ENCODE data around the gene NUP98. TPM values are rescaled to one million over a fixed set of nuclear protein-coding genes. Genes with fewer than 3 reads are reported as not detected.

Gene NUP98
- total and polyA plus RNA-seq, 10 of the 15 experiments (the other 5 are each of a cell fraction or from before 2014, with no cell fraction given): 21.7 to 108 (median 78.9) TPM

DNA sequence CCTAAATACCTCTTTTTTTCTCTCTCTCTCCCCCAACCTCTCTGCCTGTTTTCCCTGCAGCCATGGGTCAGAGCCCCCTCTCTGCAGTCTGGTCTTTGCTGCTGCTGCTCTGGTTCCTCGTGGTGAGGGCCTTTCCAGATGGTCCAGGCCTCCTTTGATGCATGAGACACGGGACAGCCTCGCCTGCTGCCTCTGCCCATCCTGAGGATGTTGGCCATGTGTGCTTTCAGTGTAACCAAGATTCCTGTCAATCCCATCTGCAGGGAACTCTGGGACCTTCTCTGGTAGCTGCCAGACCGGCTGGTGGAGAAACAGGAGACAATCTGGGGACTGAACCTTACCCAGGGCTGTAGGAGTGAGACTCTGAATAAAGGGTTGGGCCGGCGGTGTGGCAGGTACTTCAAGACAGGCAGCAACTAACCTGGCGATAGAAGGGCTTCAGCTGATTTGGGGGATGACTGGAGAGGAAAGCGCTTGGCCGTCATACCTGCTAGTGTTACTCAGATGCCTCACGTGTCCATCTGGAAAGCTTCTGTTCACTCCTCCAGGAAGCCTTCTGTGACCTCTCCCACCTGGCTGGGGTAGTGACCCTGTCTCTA lies 133.2 kb downstream of the NUP98 start:
- Histone ChIP-seq H3K27me3 (replicated peaks in 1 of 2; ENCODE audit: control insufficient read depth in 2 of 2, insufficient read depth in 2 of 2, low read length in 1 of 2) (no peaks in the 10 kb centered on the region), H3K9me3 (replicated peaks; ENCODE audit: control insufficient read depth, insufficient read depth, low read length) (no peaks in the 10 kb centered on the region), H3K36me3 (ENCODE audit: control insufficient read depth in 2 of 2, insufficient read depth in 2 of 2, low read length in 1 of 2) (peaks cover 2 to 4% of the 10 kb centered on the region in 2 experiments; a peak in 2 of 4 replicates), H3K4me3 (no peak overlapping the region), H3K79me2 (ENCODE audit: control insufficient read depth, insufficient read depth, low read length) (no peaks in the 10 kb centered on the region), H4K20me1 (ENCODE audit: control insufficient read depth, insufficient read depth) (no peaks in the 10 kb centered on the region), H3K4me1 (ENCODE audit: control insufficient read depth, insufficient read depth, low read length) (no peaks in the 10 kb centered on the region), H2AFZ (ENCODE audit: control insufficient read depth, low read depth, low read length) (no peak overlapping the region), H3K4me2 (ENCODE audit: control insufficient read depth, insufficient read depth) (no peak overlapping the region), H3K27ac (ENCODE audit: control insufficient read depth, insufficient read depth) (no peak overlapping the region), H3K9ac (ENCODE audit: control insufficient read depth, insufficient read depth, low read length) (no peak overlapping the region)
- POLR2A ChIA-PET: no interaction called here
- in situ Hi-C loops (cut with MboI): no loop called here
- 76% methylated on average over 10 of the region's 10 CpGs for WGBS (ENCODE audit: insufficient coverage, insufficient replicate concordance, low lambda C conversion rate, missing lambda C conversion rate)
- RAD21 ChIA-PET (ENCODE audit: unreplicated experiment): no interaction called here
- SMC1A ChIA-PET (ENCODE audit: uncharacterized antibody, unreplicated experiment): no interaction called here
- BruUV-seq (replicated peaks): no TSS peak
- intact Hi-C loops (cut with micrococcal nuclease; ENCODE audit: unreplicated experiment): no loop called here
- TF ChIP-seq TCF3 (IDR thresholded peaks at IDR 0.05; ENCODE audit: borderline replicate concordance, insufficient read depth, low read depth, low read length) (no peak), ZNF24 (IDR thresholded peaks at IDR 0.05) (no peak), TCF12 (IDR thresholded peaks at IDR 0.05; ENCODE audit: low read depth, low read length) (no peak), FOXM1 (IDR thresholded peaks at IDR 0.05; ENCODE audit: low read depth, low read length) (no peak), RUNX3 (IDR thresholded peaks at IDR 0.05; ENCODE audit: low read length) (no peak), EZH2 (IDR thresholded peaks at IDR 0.05; ENCODE audit: borderline replicate concordance, control insufficient read depth, low read depth, low read length) (no peak), RAD51 (IDR thresholded peaks at IDR 0.05) (no peak), MTA3 (IDR thresholded peaks at IDR 0.05; ENCODE audit: borderline replicate concordance, low read length) (no peak), ZNF384 (IDR thresholded peaks at IDR 0.05; ENCODE audit: borderline replicate concordance, low read depth, low read length) (no peak), GABPA (IDR thresholded peaks at IDR 0.05; ENCODE audit: low read depth) (no peak), WRNIP1 (IDR thresholded peaks at IDR 0.05; ENCODE audit: borderline replicate concordance, low read depth, low read length) (no peak), RFX5 (IDR thresholded peaks at IDR 0.05; ENCODE audit: low read depth, low read length) (no peak), SRF (IDR thresholded peaks at IDR 0.05; ENCODE audit: low read depth in 2 of 2, low read length in 2 of 2) (no peak), IKZF2 (IDR thresholded peaks at IDR 0.05) (no peak)
- TF ChIP-seq, protein P1, sequence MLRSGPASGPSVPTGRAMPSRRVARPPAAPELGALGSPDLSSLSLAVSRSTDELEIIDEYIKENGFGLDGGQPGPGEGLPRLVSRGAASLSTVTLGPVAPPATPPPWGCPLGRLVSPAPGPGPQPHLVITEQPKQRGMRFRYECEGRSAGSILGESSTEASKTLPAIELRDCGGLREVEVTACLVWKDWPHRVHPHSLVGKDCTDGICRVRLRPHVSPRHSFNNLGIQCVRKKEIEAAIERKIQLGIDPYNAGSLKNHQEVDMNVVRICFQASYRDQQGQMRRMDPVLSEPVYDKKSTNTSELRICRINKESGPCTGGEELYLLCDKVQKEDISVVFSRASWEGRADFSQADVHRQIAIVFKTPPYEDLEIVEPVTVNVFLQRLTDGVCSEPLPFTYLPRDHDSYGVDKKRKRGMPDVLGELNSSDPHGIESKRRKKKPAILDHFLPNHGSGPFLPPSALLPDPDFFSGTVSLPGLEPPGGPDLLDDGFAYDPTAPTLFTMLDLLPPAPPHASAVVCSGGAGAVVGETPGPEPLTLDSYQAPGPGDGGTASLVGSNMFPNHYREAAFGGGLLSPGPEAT (IDR thresholded peaks at IDR 0.05; ENCODE audit: low read depth): no peak
- ATAC-seq: no peak
- DNase-seq (ENCODE audit: low read depth, low spot score): no peak
- no peak for FAIRE-seq
- CTCF ChIA-PET: interaction anchor here (0.9 kb wide), 1 partner anchor 18 kb away, joined by 3 read pairs; no protein-coding TSS in a partner anchor

Measured in GM12878 (cell line).